ENCODE measurements around the gene SLC50A1.
"Not testable (repeated sequence)": the region's sequence is repeated elsewhere in the genome, so short reads cannot be mapped to it uniquely, and the experiment has no call there.

Gene SLC50A1

GRCh38 chr1:155113450-155113980 is 22.1 kb upstream of the SLC50A1 start:
- no peak for DNase-seq

GRCh38 chr1:155116113-155116764 is 19.4 kb upstream of the SLC50A1 start:
- DNase-seq, result no peak

- no peak for DNase-seq
These were observed 18.0 kb upstream of the SLC50A1 start for GRCh38 chr1:155117610-155118009.

GRCh38 chr1:155118090-155118489 is 17.6 kb upstream of the SLC50A1 start:
- not testable (repeated sequence) for DNase-seq

GRCh38 chr1:155120253-155120652 is 15.4 kb upstream of the SLC50A1 start:
- DNase-seq, result no peak

GRCh38 chr1:155121249-155121648 is 14.4 kb upstream of the SLC50A1 start:
- no peak for DNase-seq

- no peak for DNase-seq
These were observed 13.3 kb upstream of the SLC50A1 start for GRCh38 chr1:155122308-155122707.

GRCh38 chr1:155123801-155124200 is 11.9 kb upstream of the SLC50A1 start:
- no peak for DNase-seq

GRCh38 chr1:155124503-155125463 is 10.9 kb upstream of the SLC50A1 start:
- DNase-seq, result no peak

- no peak for DNase-seq
These were observed 10.1 kb upstream of the SLC50A1 start for GRCh38 chr1:155125511-155125945.

- DNase-seq, result peak; percentile 71
These were observed 9.6 kb upstream of the SLC50A1 start for GRCh38 chr1:155125946-155126555.

- DNase-seq, result no peak
These were observed 9.0 kb upstream of the SLC50A1 start for GRCh38 chr1:155126556-155127104.

GRCh38 chr1:155127105-155127966 is 8.3 kb upstream of the SLC50A1 start, which contains the start of gene EFNA1:
Gene EFNA1 (plus strand): TSS chr1:155127876. CDS start chr1:155127978, 102 bp downstream.
- DNase-seq, result peak; percentile 80

GRCh38 chr1:155127967-155128754 is 7.5 kb upstream of the SLC50A1 start:
- DNase-seq, result peak; percentile 69

GRCh38 chr1:155128755-155129473 is 6.7 kb upstream of the SLC50A1 start:
- DNase-seq, result peak; percentile 62

GRCh38 chr1:155130272-155131006 is 5.2 kb upstream of the SLC50A1 start:
- DNase-seq, result no peak

GRCh38 chr1:155131285-155131684 is 4.4 kb upstream of the SLC50A1 start:
- DNase-seq, result no peak

GRCh38 chr1:155131856-155132255 is 3.8 kb upstream of the SLC50A1 start:
- DNase-seq, result no peak

- no peak for DNase-seq
These were observed 1.8 kb upstream of the SLC50A1 start for GRCh38 chr1:155133799-155134281.

Measured in right kidney (tissue), 1 donor.